Left renal cortex interstitium (tissue), 4 donors: ENCODE results near the gene NSFL1C. TPM values are rescaled to one million over a fixed set of nuclear protein-coding genes. Genes with fewer than 3 reads are reported as not detected.
A peak's percentile ranks its signal among the peaks of the same experiment; 100 is the strongest.

Source experiments
- DNase-seq, 4 donors: peaks; one replicate each; pipeline ENCODE4 v3.0.0-alpha.2; 2013; ENCODE audit warnings: low read depth in 4 of 4, low spot score in 2 of 4, missing footprints in 1 of 4
- polyA plus RNA-seq, 4 donors: library from polyadenylated mRNA; unstranded; fragments of 120-200 nt; gene quantifications; one replicate each; pipeline ENCODE4 v1.2.1, GENCODE V29; 2013; ENCODE audit not compliant: insufficient read length in 4 of 4

The NSFL1C gene
- polyA plus RNA-seq, 4 donors = 99.0 to 111 (median 102) TPM

- no peak for DNase-seq
Observed at GRCh38 chr20:1462834-1463233, 3.8 kb downstream of the NSFL1C start.

- no peak for DNase-seq
Observed at GRCh38 chr20:1462001-1462400, 4.6 kb downstream of the NSFL1C start.

- no peak for DNase-seq
Observed at GRCh38 chr20:1460275-1460674, 6.4 kb downstream of the NSFL1C start.

GRCh38 chr20:1457992-1458391, 8.7 kb downstream of the NSFL1C start:
- DNase-seq = no peak

GRCh38 chr20:1456300-1456699, 10.3 kb downstream of the NSFL1C start:
- no peak for DNase-seq

GRCh38 chr20:1450926-1451491, 15.6 kb downstream of the NSFL1C start:
- no peak for DNase-seq

GRCh38 chr20:1449370-1449769, 17.3 kb downstream of the NSFL1C start:
- no peak for DNase-seq

GRCh38 chr20:1448081-1448620, 18.5 kb downstream of the NSFL1C start:
- DNase-seq = no peak

GRCh38 chr20:1446536-1446935, 20.1 kb downstream of the NSFL1C start:
- no peak for DNase-seq

- no peak for DNase-seq
Observed at GRCh38 chr20:1443085-1443484, 23.6 kb downstream of the NSFL1C start.

GRCh38 chr20:1442304-1442703, 24.3 kb downstream of the NSFL1C start:
- no peak for DNase-seq

- no peak for DNase-seq
Observed at GRCh38 chr20:1441133-1441532, 25.5 kb downstream of the NSFL1C start.

- no peak for DNase-seq
Observed at GRCh38 chr20:1440024-1440423, 26.6 kb downstream of the NSFL1C start.

GRCh38 chr20:1438361-1438760, 28.3 kb downstream of the NSFL1C start:
- no peak for DNase-seq

GRCh38 chr20:1437235-1437904, 29.3 kb downstream of the NSFL1C start:
- DNase-seq = peak in 2 of 4 donors; percentile 35 to 46

GRCh38 chr20:1436263-1436662, 30.4 kb downstream of the NSFL1C start:
- no peak for DNase-seq

- no peak for DNase-seq
Observed at GRCh38 chr20:1435337-1435699, 31.3 kb downstream of the NSFL1C start.

GRCh38 chr20:1434571-1435336, 31.9 kb downstream of the NSFL1C start:
- no peak for DNase-seq

GRCh38 chr20:1431158-1431557, 35.5 kb downstream of the NSFL1C start:
- no peak for DNase-seq

- no peak for DNase-seq
Observed at GRCh38 chr20:1430004-1430451, 36.6 kb downstream of the NSFL1C start.

GRCh38 chr20:1429143-1429728, 37.4 kb downstream of the NSFL1C start:
- no peak for DNase-seq
